Measurements from ENCODE around the gene FKBP7. TPM values are rescaled to one million over a fixed set of nuclear protein-coding genes. Genes with fewer than 3 reads are reported as not detected.

FKBP7 gene
- total and polyA plus RNA-seq, 7 donors, result 2.1 to 5.6 (median 3.1) TPM

DNA sequence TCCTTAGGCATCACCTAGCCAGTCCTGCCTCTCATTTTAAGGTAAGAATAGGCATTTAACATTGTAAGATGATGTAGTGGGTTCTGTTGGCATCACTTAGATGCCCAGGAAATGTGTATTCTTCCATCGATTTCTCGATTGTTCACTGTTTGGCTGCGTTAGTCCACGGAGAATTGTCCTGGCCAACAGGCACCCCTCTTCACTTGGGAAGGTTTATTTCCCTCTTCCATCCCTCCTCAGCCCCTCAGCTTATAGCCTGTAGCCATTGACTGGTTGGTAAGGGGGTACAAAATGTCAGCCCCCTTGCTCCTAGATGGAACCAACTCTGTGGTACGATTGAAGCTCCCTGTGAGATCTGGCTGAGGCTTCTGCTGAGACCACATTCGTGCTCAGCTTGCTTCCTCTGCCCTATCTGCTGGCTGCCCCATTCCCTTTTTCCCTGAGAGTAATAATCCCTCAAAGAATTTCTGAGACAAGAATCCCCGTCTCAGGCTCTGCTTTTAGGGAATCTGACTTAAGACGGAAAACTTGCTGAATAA lies 45.3 kb upstream of the FKBP7 start:
- no peak for DNase-seq
- Histone ChIP-seq H3K36me3 (ENCODE audit: insufficient read depth in 1 of 2, low read depth in 1 of 2) (peaks cover 11 to 35% of the 10 kb centered on the region in 2 donors), H3K4me3 (peak overlapping the region; percentile 62), H3K9me3 (no peaks in the 10 kb centered on the region), H3K27ac (peak overlapping the region; percentile 80), H3K4me1 (no peaks in the 10 kb centered on the region), H3K27me3 (ENCODE audit: insufficient read depth in 3 of 3, low read length in 2 of 3) (no peaks in the 10 kb centered on the region)
- ATAC-seq, result peak; percentile 25 to 38 (median 34)
- 15 to 28% (median 19%) methylated on average over 8 of the region's 8 CpGs for WGBS, 3 donors
- TF ChIP-seq, protein P1, sequence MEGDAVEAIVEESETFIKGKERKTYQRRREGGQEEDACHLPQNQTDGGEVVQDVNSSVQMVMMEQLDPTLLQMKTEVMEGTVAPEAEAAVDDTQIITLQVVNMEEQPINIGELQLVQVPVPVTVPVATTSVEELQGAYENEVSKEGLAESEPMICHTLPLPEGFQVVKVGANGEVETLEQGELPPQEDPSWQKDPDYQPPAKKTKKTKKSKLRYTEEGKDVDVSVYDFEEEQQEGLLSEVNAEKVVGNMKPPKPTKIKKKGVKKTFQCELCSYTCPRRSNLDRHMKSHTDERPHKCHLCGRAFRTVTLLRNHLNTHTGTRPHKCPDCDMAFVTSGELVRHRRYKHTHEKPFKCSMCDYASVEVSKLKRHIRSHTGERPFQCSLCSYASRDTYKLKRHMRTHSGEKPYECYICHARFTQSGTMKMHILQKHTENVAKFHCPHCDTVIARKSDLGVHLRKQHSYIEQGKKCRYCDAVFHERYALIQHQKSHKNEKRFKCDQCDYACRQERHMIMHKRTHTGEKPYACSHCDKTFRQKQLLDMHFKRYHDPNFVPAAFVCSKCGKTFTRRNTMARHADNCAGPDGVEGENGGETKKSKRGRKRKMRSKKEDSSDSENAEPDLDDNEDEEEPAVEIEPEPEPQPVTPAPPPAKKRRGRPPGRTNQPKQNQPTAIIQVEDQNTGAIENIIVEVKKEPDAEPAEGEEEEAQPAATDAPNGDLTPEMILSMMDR (IDR thresholded peaks at IDR 0.05), result no peak
- intact Hi-C loops (cut with DNase I), result no loop called here

DNA sequence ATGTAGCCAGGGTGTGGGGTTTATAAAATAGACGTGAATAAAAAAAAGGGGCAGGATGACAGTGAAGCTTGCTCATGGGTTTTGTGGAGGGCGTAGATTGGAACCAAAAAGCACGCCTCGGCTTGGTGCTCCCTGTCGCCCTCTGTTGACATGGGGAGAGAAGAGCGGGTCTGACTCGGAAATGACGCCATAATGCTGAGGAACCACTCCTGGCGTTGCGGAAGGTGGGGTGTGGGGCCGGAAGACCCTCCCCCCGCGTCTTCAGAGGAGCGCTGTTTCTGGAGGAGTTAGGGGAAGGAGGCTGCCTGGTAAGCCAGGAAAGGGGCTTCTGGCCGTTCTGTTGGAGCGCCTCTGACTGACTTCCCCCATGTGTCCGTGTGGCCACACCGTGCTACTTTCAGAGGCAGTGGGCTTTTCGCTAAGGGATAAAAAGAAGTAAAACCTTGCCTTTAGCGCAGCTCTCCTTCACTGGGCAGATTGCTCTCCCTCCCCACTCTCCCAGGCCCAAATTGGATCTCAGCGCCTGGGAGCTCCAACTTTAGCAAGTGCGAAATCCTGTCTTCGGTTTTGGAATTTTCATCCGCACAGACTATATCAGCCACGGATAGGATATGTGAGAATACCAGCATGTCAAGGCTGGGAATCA lies 44.7 kb upstream of the FKBP7 start:
- H3K4me3 ChIP-seq, result peak overlapping the region; percentile 62
- no peaks in the 10 kb centered on the region for H3K27me3 ChIP-seq (ENCODE audit: insufficient read depth in 3 of 3, low read length in 2 of 3)
- no peaks in the 10 kb centered on the region for H3K4me1 ChIP-seq
- H3K36me3 ChIP-seq (ENCODE audit: insufficient read depth in 1 of 2, low read depth in 1 of 2), result peaks cover 6 to 34% of the 10 kb centered on the region in 2 donors
- intact Hi-C loops (cut with DNase I), result no loop called here
- DNase-seq, result peak; percentile 80 to 90
- no peaks in the 10 kb centered on the region for H3K9me3 ChIP-seq
- 6 to 15% (median 11%) methylated on average over 25 of the region's 25 CpGs for WGBS, 3 donors
- TF ChIP-seq, protein P1 (IDR thresholded peaks at IDR 0.05), result peak; percentile 72
- peak; percentile 64 to 72 (median 66) for ATAC-seq
- peak overlapping the region; percentile 80 for H3K27ac ChIP-seq

DNA sequence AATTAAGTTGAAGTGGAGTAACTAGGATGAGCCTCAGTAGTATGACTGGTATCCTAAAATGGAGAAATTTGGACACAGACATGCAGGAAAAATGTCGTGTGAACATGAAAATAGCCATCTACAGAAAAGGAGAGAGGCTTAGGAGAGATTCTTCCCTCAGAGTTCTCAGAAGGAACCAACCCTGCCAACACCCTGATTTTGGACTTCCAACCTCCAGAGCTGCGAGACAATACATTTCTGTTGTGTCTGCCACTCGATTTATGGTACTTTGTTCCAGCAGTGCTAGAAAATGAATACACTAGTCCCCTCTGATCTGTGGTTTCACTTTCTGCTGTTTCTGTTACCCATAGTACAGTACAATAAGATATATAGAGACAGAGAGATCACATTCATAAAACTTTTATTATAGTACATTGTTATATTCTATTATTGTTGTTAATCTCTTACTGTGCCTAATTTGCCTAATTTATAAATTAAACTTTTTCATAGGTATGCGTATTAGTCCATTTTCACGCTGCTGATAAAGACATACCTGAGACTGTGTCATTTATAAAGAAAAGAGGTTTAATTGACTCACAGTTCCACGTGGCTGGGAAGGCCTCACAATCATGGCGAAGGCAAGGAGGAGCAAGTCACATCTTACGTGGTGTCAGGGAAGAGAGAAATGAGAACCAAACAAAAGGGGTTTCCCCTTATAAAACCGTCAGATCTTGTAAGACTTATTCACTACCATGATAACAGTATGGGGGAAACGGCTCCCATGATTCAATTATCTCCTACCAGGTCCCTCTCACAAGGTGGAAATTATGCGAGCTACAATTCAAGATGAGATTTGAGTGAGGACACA lies 43.1 kb upstream of the FKBP7 start:
- H3K4me1 ChIP-seq, result no peaks in the 10 kb centered on the region
- DNase-seq (no peak), ATAC-seq (peak in 2 of 4 donors; percentile 0)
- H3K9me3 ChIP-seq, result no peaks in the 10 kb centered on the region
- H3K36me3 ChIP-seq (ENCODE audit: insufficient read depth in 1 of 2, low read depth in 1 of 2), result peaks cover 4 to 25% of the 10 kb centered on the region in 2 donors
- no peak overlapping the region for H3K4me3 ChIP-seq
- WGBS, 3 donors, result 92 to 93% (median 93%) methylated on average over 11 of the region's 11 CpGs
- no peak overlapping the region for H3K27ac ChIP-seq
- H3K27me3 ChIP-seq (ENCODE audit: insufficient read depth in 3 of 3, low read length in 2 of 3), result no peaks in the 10 kb centered on the region
- TF ChIP-seq, protein P1 (IDR thresholded peaks at IDR 0.05), result no peak
- intact Hi-C loops (cut with DNase I), result no loop called here

DNA sequence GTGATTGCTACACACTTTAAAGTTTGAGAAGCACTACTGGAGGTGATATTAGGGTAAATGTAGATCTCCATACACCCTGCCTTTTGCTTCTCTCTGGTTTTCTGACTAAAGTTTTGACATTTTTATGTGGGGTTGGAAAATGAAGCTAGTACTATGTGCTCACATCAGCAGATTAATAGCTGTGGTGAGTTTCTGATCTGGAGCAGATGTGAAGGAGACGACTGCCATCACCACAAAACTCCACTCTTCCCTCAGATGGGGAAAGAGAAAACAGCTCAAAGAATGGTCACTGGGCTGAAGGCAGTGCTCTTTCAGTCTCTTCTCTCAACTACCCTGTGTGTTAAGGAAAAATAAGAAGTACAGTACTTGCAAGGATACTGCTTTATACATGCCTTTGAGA lies 39.1 kb upstream of the FKBP7 start:
- ATAC-seq (no peak), DNase-seq (no peak)
- H3K27me3 ChIP-seq (ENCODE audit: insufficient read depth in 3 of 3, low read length in 2 of 3), result no peaks in the 10 kb centered on the region
- no peak overlapping the region for H3K4me3 ChIP-seq
- no peak overlapping the region for H3K27ac ChIP-seq
- H3K9me3 ChIP-seq, result no peaks in the 10 kb centered on the region
- H3K36me3 ChIP-seq (ENCODE audit: insufficient read depth in 1 of 2, low read depth in 1 of 2), result peaks cover 0 to 18% of the 10 kb centered on the region in 2 donors
- 64 to 82% (median 74%) methylated on average over 1 of the region's 1 CpG for WGBS, 3 donors
- H3K4me1 ChIP-seq, result no peaks in the 10 kb centered on the region
- TF ChIP-seq, protein P1 (IDR thresholded peaks at IDR 0.05), result no peak
- intact Hi-C loops (cut with DNase I), result loop anchor here in 1 of 2 donors (5.0 kb wide), 1 partner anchor 35 kb away; the partner anchor contains the start of gene PLEKHA3
